Stimulated activated CD8-positive, alpha-beta memory T cell treated with anti-CD3 and anti-CD28 coated beads, Interleukin-12 subunit alpha, Interleukin-12 subunit beta, amount 100 ng/mL, for 24 hours (primary cell): Measurements from ENCODE around the gene CSTF3.
"Not testable (repeated sequence)": the region's sequence is repeated elsewhere in the genome, so short reads cannot be mapped to it uniquely, and the experiment has no call there.

Source experiments
- DNase-seq: peaks from one replicate; pipeline ENCODE4 v3.0.0-alpha.2; 2020; ENCODE audit errors: extremely low read depth

Gene CSTF3

GRCh38 chr11:33161120-33162005, at the start of gene CSTF3:
TSS of gene CSTF3 (minus strand) at chr11:33161480. CDS start at chr11:33161325, 155 bp downstream.
- DNase-seq = peak; percentile 97

GRCh38 chr11:33208150-33208549, 46.9 kb upstream of the CSTF3 start:
- no peak for DNase-seq

- no peak for DNase-seq
Measured at GRCh38 chr11:33207408-33207985, 46.2 kb upstream of the CSTF3 start.

- no peak for DNase-seq
Measured at GRCh38 chr11:33197915-33198727, 36.8 kb upstream of the CSTF3 start.

GRCh38 chr11:33195462-33196173, 34.3 kb upstream of the CSTF3 start:
- no peak for DNase-seq

GRCh38 chr11:33194455-33194854, 33.2 kb upstream of the CSTF3 start:
- DNase-seq = no peak

- no peak for DNase-seq
Measured at GRCh38 chr11:33191467-33191866, 30.2 kb upstream of the CSTF3 start.

GRCh38 chr11:33187998-33188722, 26.9 kb upstream of the CSTF3 start:
- DNase-seq = no peak

- no peak for DNase-seq
Measured at GRCh38 chr11:33185756-33186155, 24.5 kb upstream of the CSTF3 start.

- no peak for DNase-seq
Measured at GRCh38 chr11:33182246-33182878, 21.1 kb upstream of the CSTF3 start.

- DNase-seq = no peak
Measured at GRCh38 chr11:33179348-33179803, 18.1 kb upstream of the CSTF3 start.

GRCh38 chr11:33178443-33179180, 17.3 kb upstream of the CSTF3 start:
- no peak for DNase-seq

GRCh38 chr11:33177676-33178336, 16.5 kb upstream of the CSTF3 start:
- DNase-seq = no peak

GRCh38 chr11:33176760-33177159, 15.5 kb upstream of the CSTF3 start:
- not testable (repeated sequence) for DNase-seq

- no peak for DNase-seq
Measured at GRCh38 chr11:33172996-33173395, 11.7 kb upstream of the CSTF3 start.

GRCh38 chr11:33172345-33172744, 11.1 kb upstream of the CSTF3 start:
- no peak for DNase-seq

GRCh38 chr11:33171251-33171650, 10.0 kb upstream of the CSTF3 start:
- DNase-seq = no peak

GRCh38 chr11:33168709-33169200, 7.5 kb upstream of the CSTF3 start:
- DNase-seq = no peak

- DNase-seq = no peak
Measured at GRCh38 chr11:33162831-33163230, 1.6 kb upstream of the CSTF3 start.
